ENCODE results near the gene SLC8A1.

SLC8A1 gene

DNA sequence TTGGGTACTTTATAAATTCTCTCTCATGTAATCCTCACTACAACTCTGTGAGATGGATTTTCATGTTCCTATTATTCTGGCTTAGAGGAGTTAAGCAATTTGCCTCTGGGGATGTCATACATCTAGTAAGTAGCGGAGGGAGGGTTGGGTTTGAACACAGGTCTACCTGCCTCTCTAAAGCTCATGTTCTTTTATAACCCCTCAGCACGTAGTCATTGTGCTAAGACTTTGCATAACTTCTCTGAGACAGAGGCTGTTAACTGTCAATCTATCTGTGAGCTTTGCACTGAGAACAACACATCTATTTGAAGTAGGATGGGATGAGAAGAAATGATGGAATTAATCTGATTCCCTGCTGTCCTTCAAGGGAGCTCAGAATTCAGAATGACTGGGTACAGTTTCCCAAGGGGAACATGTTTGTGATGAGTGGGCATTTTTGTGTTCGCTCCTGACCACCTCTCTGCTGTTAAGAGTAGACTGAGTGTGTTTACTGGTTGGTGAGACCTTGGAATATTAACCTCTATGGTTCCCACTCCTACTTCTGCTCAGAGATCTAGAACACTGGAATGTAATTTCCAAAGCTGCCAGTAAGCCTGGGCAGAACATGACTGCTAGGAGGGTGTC lies 320.7 kb downstream of the SLC8A1 start:
- no peaks in the 10 kb centered on the region for H4K20me1 ChIP-seq (ENCODE audit: insufficient read depth, low read length)
- H3K27me3 ChIP-seq (ENCODE audit: insufficient read depth, low read length, poor library complexity) = no peaks in the 10 kb centered on the region
- no peak overlapping the region; the same call in 1 of the 2 replicates for H3K27ac ChIP-seq (ENCODE audit: low read length)
- H3K4me3 ChIP-seq (ENCODE audit: low read depth in 1 of 2, low read length in 2 of 2) = no peak overlapping the region
- H3K9me3 ChIP-seq (ENCODE audit: insufficient read depth, low read length, severe bottlenecking) = no peaks in the 10 kb centered on the region
- no peak overlapping the region for H3K4me2 ChIP-seq (ENCODE audit: insufficient read depth, low read length)
- peaks cover 23% of the 10 kb centered on the region; the same call in 1 of the 2 replicates for H3K36me3 ChIP-seq (ENCODE audit: insufficient read depth, low read length)
- ATAC-seq (ENCODE audit: insufficient read depth, low read depth) (no peak), DNase-seq (no peak)
- TF ChIP-seq, protein P1, sequence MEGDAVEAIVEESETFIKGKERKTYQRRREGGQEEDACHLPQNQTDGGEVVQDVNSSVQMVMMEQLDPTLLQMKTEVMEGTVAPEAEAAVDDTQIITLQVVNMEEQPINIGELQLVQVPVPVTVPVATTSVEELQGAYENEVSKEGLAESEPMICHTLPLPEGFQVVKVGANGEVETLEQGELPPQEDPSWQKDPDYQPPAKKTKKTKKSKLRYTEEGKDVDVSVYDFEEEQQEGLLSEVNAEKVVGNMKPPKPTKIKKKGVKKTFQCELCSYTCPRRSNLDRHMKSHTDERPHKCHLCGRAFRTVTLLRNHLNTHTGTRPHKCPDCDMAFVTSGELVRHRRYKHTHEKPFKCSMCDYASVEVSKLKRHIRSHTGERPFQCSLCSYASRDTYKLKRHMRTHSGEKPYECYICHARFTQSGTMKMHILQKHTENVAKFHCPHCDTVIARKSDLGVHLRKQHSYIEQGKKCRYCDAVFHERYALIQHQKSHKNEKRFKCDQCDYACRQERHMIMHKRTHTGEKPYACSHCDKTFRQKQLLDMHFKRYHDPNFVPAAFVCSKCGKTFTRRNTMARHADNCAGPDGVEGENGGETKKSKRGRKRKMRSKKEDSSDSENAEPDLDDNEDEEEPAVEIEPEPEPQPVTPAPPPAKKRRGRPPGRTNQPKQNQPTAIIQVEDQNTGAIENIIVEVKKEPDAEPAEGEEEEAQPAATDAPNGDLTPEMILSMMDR (IDR thresholded peaks at IDR 0.05; ENCODE audit: borderline replicate concordance, extremely low read depth, low read length, poor library complexity, severe bottlenecking) = no peak
- no peak overlapping the region for H3K9ac ChIP-seq (ENCODE audit: low read depth, low read length)
- H2AFZ ChIP-seq (ENCODE audit: low read depth, low read length) = no peak overlapping the region
- H3K79me2 ChIP-seq (ENCODE audit: insufficient read depth, low read length) = no peaks in the 10 kb centered on the region
- H3K4me1 ChIP-seq (ENCODE audit: insufficient read depth, low read length) = peaks cover 17% of the 10 kb centered on the region

DNA sequence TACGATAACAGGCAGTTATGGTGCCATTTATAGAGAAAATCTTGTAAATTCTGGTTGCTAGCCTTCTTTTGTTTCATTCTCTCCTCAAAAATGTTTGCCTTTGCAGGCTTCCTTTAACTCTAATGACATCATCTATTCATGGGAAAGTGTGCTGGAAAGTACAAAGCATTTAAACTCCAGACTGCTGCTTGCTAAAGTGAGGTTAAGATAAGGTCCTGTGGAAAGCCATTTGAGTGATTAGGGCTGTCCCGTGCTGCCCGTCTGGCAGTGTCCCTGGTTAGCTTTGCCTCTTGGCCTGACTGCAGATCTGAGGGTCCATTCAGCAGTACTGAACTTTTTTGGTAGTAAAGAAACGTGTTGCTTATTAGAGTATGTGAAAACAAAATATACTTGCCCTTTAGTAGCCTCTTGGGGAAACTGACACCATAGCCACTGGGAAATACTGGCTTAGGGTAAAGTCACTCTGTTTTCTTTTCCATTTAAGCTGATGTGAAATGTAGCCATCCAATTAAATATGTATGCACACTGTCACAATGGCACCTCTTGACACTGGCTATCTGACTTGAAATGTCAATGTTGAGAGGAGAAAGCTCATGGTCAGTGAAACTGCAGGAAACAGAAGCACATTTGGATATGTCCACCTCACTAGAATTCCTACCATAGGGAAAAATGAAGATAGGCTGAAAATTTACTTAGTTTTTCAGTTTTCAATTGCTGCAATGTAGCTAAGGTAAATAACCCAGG lies 321.5 kb downstream of the SLC8A1 start:
- DNase-seq = no peak
- no peak overlapping the region for H3K4me2 ChIP-seq (ENCODE audit: insufficient read depth, low read length)
- H3K36me3 ChIP-seq (ENCODE audit: insufficient read depth, low read length) = peaks cover 17% of the 10 kb centered on the region; the same call in 1 of the 2 replicates
- no peak overlapping the region for H3K4me3 ChIP-seq (ENCODE audit: low read depth in 1 of 2, low read length in 2 of 2)
- no peak for ATAC-seq (ENCODE audit: insufficient read depth, low read depth)
- H3K27ac ChIP-seq (ENCODE audit: low read length) = no peak overlapping the region
- no peaks in the 10 kb centered on the region for H4K20me1 ChIP-seq (ENCODE audit: insufficient read depth, low read length)
- H3K9me3 ChIP-seq (ENCODE audit: insufficient read depth, low read length, severe bottlenecking) = no peaks in the 10 kb centered on the region
- no peaks in the 10 kb centered on the region for H3K27me3 ChIP-seq (ENCODE audit: insufficient read depth, low read length, poor library complexity)
- H3K9ac ChIP-seq (ENCODE audit: low read depth, low read length) = no peak overlapping the region
- peaks cover 20% of the 10 kb centered on the region for H3K4me1 ChIP-seq (ENCODE audit: insufficient read depth, low read length)
- TF ChIP-seq, protein P1 (IDR thresholded peaks at IDR 0.05; ENCODE audit: borderline replicate concordance, extremely low read depth, low read length, poor library complexity, severe bottlenecking) = no peak
- no peak overlapping the region for H2AFZ ChIP-seq (ENCODE audit: low read depth, low read length)
- no peaks in the 10 kb centered on the region for H3K79me2 ChIP-seq (ENCODE audit: insufficient read depth, low read length)

GRCh38 chr2:40129725-40130124 lies 322.2 kb downstream of the SLC8A1 start:
- no peak for TF ChIP-seq EZH2 (IDR thresholded peaks at IDR 0.05; ENCODE audit: borderline replicate concordance, low read depth, low read length, severe bottlenecking)
- TF ChIP-seq, protein P1 (IDR thresholded peaks at IDR 0.05; ENCODE audit: borderline replicate concordance, extremely low read depth, low read length, poor library complexity, severe bottlenecking) = no peak
- ATAC-seq (ENCODE audit: insufficient read depth, low read depth) (no peak), DNase-seq (no peak)
- H3K27me3 ChIP-seq (ENCODE audit: insufficient read depth, low read length, poor library complexity) = no peaks in the 10 kb centered on the region
- H3K4me2 ChIP-seq (ENCODE audit: insufficient read depth, low read length) = no peak overlapping the region
- no peak overlapping the region for H3K27ac ChIP-seq (ENCODE audit: low read length)
- H2AFZ ChIP-seq (ENCODE audit: low read depth, low read length) = no peak overlapping the region
- H3K36me3 ChIP-seq (ENCODE audit: insufficient read depth, low read length) = peaks cover 12% of the 10 kb centered on the region; the same call in 1 of the 2 replicates
- no peak overlapping the region for H3K9ac ChIP-seq (ENCODE audit: low read depth, low read length)
- peaks cover 20% of the 10 kb centered on the region for H3K4me1 ChIP-seq (ENCODE audit: insufficient read depth, low read length)
- H4K20me1 ChIP-seq (ENCODE audit: insufficient read depth, low read length) = no peaks in the 10 kb centered on the region
- H3K79me2 ChIP-seq (ENCODE audit: insufficient read depth, low read length) = no peaks in the 10 kb centered on the region
- H3K4me3 ChIP-seq (ENCODE audit: low read depth in 1 of 2, low read length in 2 of 2) = no peak overlapping the region
- H3K9me3 ChIP-seq (ENCODE audit: insufficient read depth, low read length, severe bottlenecking) = no peaks in the 10 kb centered on the region
